ENCODE measurements around the gene SNX9. TPM values are rescaled to one million over a fixed set of nuclear protein-coding genes. Genes with fewer than 3 reads are reported as not detected.

SNX9 gene
- total RNA-seq, 1 donor from 2014 or later, result 65.0 TPM

DNA sequence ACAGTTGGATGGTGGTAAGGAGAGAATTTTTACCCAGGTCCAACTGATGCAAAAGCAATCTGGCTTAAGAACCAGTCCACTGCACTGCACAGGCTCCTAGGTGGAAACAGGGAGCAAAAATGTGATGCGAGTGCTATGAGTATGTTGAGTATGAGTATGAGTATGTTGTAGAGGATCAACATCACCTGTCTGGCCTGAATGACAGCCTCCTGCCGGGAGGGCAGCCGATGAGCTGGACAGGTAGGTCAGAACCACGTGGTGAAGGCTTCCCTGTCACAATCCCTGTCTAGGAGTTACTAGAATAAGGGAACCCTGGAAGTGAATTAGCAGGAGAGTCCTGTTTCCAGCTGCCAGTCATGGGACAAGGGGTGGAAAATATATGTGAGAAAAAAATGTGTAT lies 44.3 kb upstream of the SNX9 start:
- H3K4me3 Mint-ChIP-seq (ENCODE audit: unreplicated experiment), result no peak overlapping the region
- peaks cover 5% of the 10 kb centered on the region for H3K9me3 Mint-ChIP-seq (ENCODE audit: unreplicated experiment)
- no peak overlapping the region for H3K27ac Mint-ChIP-seq (ENCODE audit: unreplicated experiment)
- H3K36me3 Mint-ChIP-seq (ENCODE audit: unreplicated experiment), result peaks cover 3% of the 10 kb centered on the region
- TF ChIP-seq, protein P1, sequence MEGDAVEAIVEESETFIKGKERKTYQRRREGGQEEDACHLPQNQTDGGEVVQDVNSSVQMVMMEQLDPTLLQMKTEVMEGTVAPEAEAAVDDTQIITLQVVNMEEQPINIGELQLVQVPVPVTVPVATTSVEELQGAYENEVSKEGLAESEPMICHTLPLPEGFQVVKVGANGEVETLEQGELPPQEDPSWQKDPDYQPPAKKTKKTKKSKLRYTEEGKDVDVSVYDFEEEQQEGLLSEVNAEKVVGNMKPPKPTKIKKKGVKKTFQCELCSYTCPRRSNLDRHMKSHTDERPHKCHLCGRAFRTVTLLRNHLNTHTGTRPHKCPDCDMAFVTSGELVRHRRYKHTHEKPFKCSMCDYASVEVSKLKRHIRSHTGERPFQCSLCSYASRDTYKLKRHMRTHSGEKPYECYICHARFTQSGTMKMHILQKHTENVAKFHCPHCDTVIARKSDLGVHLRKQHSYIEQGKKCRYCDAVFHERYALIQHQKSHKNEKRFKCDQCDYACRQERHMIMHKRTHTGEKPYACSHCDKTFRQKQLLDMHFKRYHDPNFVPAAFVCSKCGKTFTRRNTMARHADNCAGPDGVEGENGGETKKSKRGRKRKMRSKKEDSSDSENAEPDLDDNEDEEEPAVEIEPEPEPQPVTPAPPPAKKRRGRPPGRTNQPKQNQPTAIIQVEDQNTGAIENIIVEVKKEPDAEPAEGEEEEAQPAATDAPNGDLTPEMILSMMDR (IDR thresholded peaks at IDR 0.05), result no peak
- H3K4me1 Mint-ChIP-seq (ENCODE audit: unreplicated experiment), result peaks cover 5% of the 10 kb centered on the region
- H3K27me3 Mint-ChIP-seq (ENCODE audit: unreplicated experiment), result no peaks in the 10 kb centered on the region
- DNase-seq (ENCODE audit: extremely low spot score, unreplicated experiment), result no peak

DNA sequence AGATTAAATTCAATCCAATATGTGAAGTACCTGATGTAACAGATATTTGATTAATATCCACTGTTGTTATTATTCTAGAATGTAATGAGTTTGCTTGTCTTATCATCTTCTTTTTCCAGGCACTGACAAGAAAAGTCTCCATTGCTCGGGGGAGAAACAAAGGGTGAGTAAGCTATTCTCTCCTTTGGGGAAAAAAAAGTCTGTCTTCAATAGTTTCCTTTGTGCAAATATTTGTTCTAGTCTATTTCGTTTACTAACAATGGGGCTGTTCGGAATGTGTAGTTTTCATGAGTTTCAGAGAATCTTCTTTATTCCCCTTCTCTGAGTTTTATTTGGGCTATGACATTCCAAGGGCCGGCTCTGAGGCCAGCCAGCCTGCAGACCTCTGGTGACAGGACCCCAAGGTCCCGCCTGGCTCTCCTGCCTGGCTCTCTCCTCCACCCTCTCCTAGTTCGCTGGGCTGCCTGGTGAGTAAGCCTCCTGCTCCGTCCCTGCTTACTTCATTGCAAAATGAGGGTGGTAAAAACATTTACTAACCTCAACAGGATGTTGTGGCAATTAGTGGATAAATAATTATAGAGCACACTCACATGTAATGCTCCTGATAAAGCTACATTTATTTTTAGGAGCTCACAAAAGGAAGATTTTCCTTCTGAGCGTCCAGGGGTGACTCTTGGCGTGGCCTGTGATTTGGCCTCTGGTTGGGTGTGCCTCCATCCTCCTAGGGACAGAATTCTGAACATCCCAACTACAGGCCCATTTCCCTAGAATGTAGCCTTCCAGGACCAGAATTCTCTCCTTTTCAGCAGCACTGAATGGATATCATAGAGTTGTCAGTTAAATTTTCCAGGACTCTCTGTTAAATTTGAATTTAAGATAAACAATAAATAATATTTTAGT lies 43.1 kb upstream of the SNX9 start:
- peaks cover 5% of the 10 kb centered on the region for H3K9me3 Mint-ChIP-seq (ENCODE audit: unreplicated experiment)
- H3K27me3 Mint-ChIP-seq (ENCODE audit: unreplicated experiment), result no peaks in the 10 kb centered on the region
- H3K4me3 Mint-ChIP-seq (ENCODE audit: unreplicated experiment), result no peak overlapping the region
- no peaks in the 10 kb centered on the region for H3K4me1 Mint-ChIP-seq (ENCODE audit: unreplicated experiment)
- H3K27ac Mint-ChIP-seq (ENCODE audit: unreplicated experiment), result no peak overlapping the region
- TF ChIP-seq, protein P1 (IDR thresholded peaks at IDR 0.05), result no peak
- H3K36me3 Mint-ChIP-seq (ENCODE audit: unreplicated experiment), result peaks cover 3% of the 10 kb centered on the region
- DNase-seq (ENCODE audit: extremely low spot score, unreplicated experiment), result no peak

DNA sequence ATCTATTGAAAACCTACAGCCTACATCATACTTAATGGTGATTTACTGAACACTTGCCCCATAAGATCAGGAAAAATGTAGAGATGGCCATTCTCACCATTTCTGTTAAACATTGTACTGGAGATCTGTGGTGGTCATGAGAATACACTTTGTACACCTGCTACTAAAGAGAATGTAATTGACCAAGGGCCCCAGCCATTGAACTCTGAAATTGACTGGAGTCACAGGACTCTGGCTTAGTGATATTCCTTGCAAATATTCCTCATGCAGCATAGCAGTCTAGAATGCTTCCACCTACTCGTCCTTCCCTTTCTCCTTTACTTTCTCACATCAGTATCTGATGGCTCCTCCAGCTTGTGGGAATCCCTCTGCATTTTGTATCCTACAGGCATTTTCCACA lies 37.4 kb upstream of the SNX9 start:
- TF ChIP-seq, protein P1 (IDR thresholded peaks at IDR 0.05), result no peak
- DNase-seq (ENCODE audit: extremely low spot score, unreplicated experiment), result no peak
- Mint-ChIP-seq H3K9me3 (ENCODE audit: unreplicated experiment) (peaks cover 9% of the 10 kb centered on the region), H3K36me3 (ENCODE audit: unreplicated experiment) (peaks cover 1% of the 10 kb centered on the region), H3K4me1 (ENCODE audit: unreplicated experiment) (no peaks in the 10 kb centered on the region), H3K27me3 (ENCODE audit: unreplicated experiment) (no peaks in the 10 kb centered on the region), H3K27ac (ENCODE audit: unreplicated experiment) (no peak overlapping the region), H3K4me3 (ENCODE audit: unreplicated experiment) (no peak overlapping the region)

DNA sequence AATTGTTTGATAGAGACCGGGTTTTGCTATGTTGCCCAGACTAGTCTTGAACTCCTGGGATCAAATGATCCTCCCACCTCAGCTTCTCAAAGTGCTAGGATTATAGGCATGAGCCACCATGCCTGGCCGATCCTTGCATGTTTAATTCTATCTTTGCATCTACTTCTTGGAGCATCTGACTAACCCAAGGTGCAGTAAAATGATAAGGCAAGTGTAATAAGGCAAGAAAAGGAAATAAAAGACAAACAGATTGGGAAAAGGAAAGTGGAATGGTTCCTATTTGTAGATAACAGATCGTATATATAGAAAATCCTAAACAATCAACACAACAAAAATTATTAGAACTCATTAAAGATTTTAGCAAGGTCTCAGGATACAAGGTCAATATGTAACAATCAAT lies 36.8 kb upstream of the SNX9 start:
- Mint-ChIP-seq H3K27ac (ENCODE audit: unreplicated experiment) (no peak overlapping the region), H3K4me1 (ENCODE audit: unreplicated experiment) (no peaks in the 10 kb centered on the region), H3K9me3 (ENCODE audit: unreplicated experiment) (peaks cover 9% of the 10 kb centered on the region), H3K36me3 (ENCODE audit: unreplicated experiment) (peaks cover 1% of the 10 kb centered on the region), H3K4me3 (ENCODE audit: unreplicated experiment) (no peak overlapping the region), H3K27me3 (ENCODE audit: unreplicated experiment) (no peaks in the 10 kb centered on the region)
- TF ChIP-seq, protein P1 (IDR thresholded peaks at IDR 0.05), result no peak
- no peak for DNase-seq (ENCODE audit: extremely low spot score, unreplicated experiment)

DNA sequence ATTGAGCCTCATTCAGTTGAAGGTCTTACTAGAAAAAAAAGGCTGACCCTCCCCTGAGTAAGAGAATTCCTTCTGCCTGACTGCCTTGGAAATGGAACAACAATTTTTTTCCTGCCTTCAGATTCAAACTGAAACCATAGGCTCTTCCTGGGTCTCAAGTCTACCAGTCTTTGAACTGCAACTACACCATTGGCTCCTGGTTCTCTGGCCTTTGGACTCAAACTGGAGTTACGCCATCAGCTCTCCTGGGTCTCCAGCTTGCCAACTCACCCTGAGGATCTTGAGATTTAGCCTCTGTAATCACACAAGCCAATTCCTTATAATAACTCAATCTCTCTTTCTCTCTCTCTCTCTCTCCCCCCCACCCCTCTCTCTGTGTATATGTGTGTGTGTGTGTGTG lies 36.0 kb upstream of the SNX9 start:
- H3K4me3 Mint-ChIP-seq (ENCODE audit: unreplicated experiment), result no peak overlapping the region
- H3K4me1 Mint-ChIP-seq (ENCODE audit: unreplicated experiment), result no peaks in the 10 kb centered on the region
- no peak overlapping the region for H3K27ac Mint-ChIP-seq (ENCODE audit: unreplicated experiment)
- no peaks in the 10 kb centered on the region for H3K27me3 Mint-ChIP-seq (ENCODE audit: unreplicated experiment)
- H3K9me3 Mint-ChIP-seq (ENCODE audit: unreplicated experiment), result peaks cover 6% of the 10 kb centered on the region
- H3K36me3 Mint-ChIP-seq (ENCODE audit: unreplicated experiment), result peaks cover 1% of the 10 kb centered on the region
- TF ChIP-seq, protein P1 (IDR thresholded peaks at IDR 0.05), result no peak
- DNase-seq (ENCODE audit: extremely low spot score, unreplicated experiment), result no peak
